Neuronal stem cell (in vitro differentiated cells): ENCODE data around the gene THYN1.

Experiments used
- DNase-seq: peaks from one replicate; pipeline ENCODE4 v3.0.0-alpha.2; 2013; ENCODE audit warnings: low spot score
- H2AFZ ChIP-seq: one replicate; pipeline ENCODE4 v1.6.1; 2013; ENCODE audit warnings: mild to moderate bottlenecking, low read length, inconsistent platforms
- H2AK5ac ChIP-seq: 2 replicates; pipeline ENCODE4 v1.6.1; 2013; ENCODE audit warnings: low read depth, mild to moderate bottlenecking, inconsistent platforms, low read length, moderate library complexity, mixed read lengths
- H2BK120ac ChIP-seq: 2 replicates; pipeline ENCODE4 v1.6.1; 2013; ENCODE audit warnings: low read depth, mild to moderate bottlenecking, inconsistent platforms, low read length, moderate library complexity, mixed read lengths
- H2BK12ac ChIP-seq: one replicate; pipeline ENCODE4 v1.6.1; 2013; ENCODE audit warnings: low read length, inconsistent platforms
- H2BK15ac ChIP-seq: 2 replicates; pipeline ENCODE4 v1.6.1; 2013; ENCODE audit warnings: mild to moderate bottlenecking, low read length, inconsistent platforms, mixed read lengths
- H2BK5ac ChIP-seq: one replicate; pipeline ENCODE4 v1.6.1; 2013; ENCODE audit warnings: inconsistent platforms, mild to moderate bottlenecking, low read length, moderate library complexity
- H3K14ac ChIP-seq: one replicate; pipeline ENCODE4 v1.6.1; 2013; ENCODE audit warnings: low read length, inconsistent platforms
- H3K18ac ChIP-seq: 2 replicates; pipeline ENCODE4 v1.6.1; 2013; ENCODE audit warnings: low read length, inconsistent platforms
- H3K23ac ChIP-seq: 2 replicates; pipeline ENCODE4 v1.6.1; 2013; ENCODE audit warnings: low read depth, mild to moderate bottlenecking, mixed read lengths, low read length, inconsistent platforms; ENCODE audit not compliant: poor library complexity
- H3K27ac ChIP-seq: replicated peaks from 3 replicates; pipeline ENCODE4 v1.5.1; 2013; ENCODE audit warnings: low read length, inconsistent platforms
- H3K27me3 ChIP-seq, 3 experiments: 2 replicates each; pipeline ENCODE4 v1.6.1; 2013; ENCODE audit warnings: low read length in 3 of 3, mild to moderate bottlenecking in 2 of 3, inconsistent platforms in 1 of 3, low read depth in 1 of 3, mixed read lengths in 1 of 3, moderate library complexity in 1 of 3; ENCODE audit not compliant: control insufficient read depth in 3 of 3, insufficient read depth in 3 of 3
- H3K36me3 ChIP-seq, 2 donors: replicated peaks in 1 of 2; 2 replicates each; pipeline ENCODE4 v1.6.1; 2013; ENCODE audit warnings: low read length in 2 of 2; ENCODE audit not compliant: control insufficient read depth in 2 of 2, insufficient read depth in 2 of 2
- H3K4ac ChIP-seq: 2 replicates; pipeline ENCODE4 v1.6.1; 2013; ENCODE audit warnings: inconsistent platforms, mild to moderate bottlenecking, low read length, moderate library complexity
- H3K4me1 ChIP-seq, 2 donors: 1 replicate in 1 of 2; 2 replicates in 1 of 2; pipeline ENCODE4 v1.6.1; 2013; ENCODE audit warnings: low read length in 2 of 2, low read depth in 1 of 2; ENCODE audit not compliant: control insufficient read depth in 2 of 2, insufficient read depth in 1 of 2
- H3K4me2 ChIP-seq: one replicate; pipeline ENCODE4 v1.6.1; 2013; ENCODE audit warnings: mild to moderate bottlenecking, low read length, inconsistent platforms; ENCODE audit not compliant: insufficient read depth, poor library complexity, severe bottlenecking
- H3K4me3 ChIP-seq, 2 donors: 2 replicates each; pipeline ENCODE4 v1.5.1; 2013; ENCODE audit warnings: low read length in 2 of 2, mild to moderate bottlenecking in 2 of 2, inconsistent platforms in 1 of 2, moderate library complexity in 1 of 2
- H3K79me1 ChIP-seq: one replicate; pipeline ENCODE4 v1.6.1; 2013; ENCODE audit warnings: low read depth, mild to moderate bottlenecking, inconsistent platforms, low read length, moderate library complexity
- H3K9ac ChIP-seq: one replicate; pipeline ENCODE4 v1.6.1; 2013; ENCODE audit warnings: mild to moderate bottlenecking, low read depth, low read length, inconsistent platforms; ENCODE audit not compliant: poor library complexity
- H3K9me3 ChIP-seq, 2 donors: replicated peaks in 1 of 2; 2 replicates each; pipeline versions ENCODE3 to v1.6.1; 2013; ENCODE audit warnings: low read length in 2 of 2, mild to moderate bottlenecking in 2 of 2, inconsistent platforms in 1 of 2, low read depth in 1 of 2, mixed read lengths in 1 of 2, moderate library complexity in 1 of 2; ENCODE audit not compliant: control insufficient read depth in 2 of 2, insufficient read depth in 1 of 2
- H4K8ac ChIP-seq: one replicate; pipeline ENCODE4 v1.6.1; 2013; ENCODE audit warnings: low read depth, mild to moderate bottlenecking, inconsistent platforms, low read length, moderate library complexity
- H4K91ac ChIP-seq: one replicate; pipeline ENCODE4 v1.6.1; 2013; ENCODE audit warnings: low read length, low read depth, mild to moderate bottlenecking, inconsistent platforms; ENCODE audit not compliant: poor library complexity
- WGBS, 2 donors: extraction: QIAGEN DNeasy Blood & Tissue Kit; methylation state at CpG; one replicate each; pipeline ENCODE4 v1.1.7; 2013; ENCODE audit warnings: missing lambda C conversion rate in 2 of 2, mixed read lengths in 1 of 2; ENCODE audit not compliant: insufficient read length in 2 of 2, insufficient replicate concordance in 1 of 2; ENCODE audit errors: extremely low coverage in 2 of 2; 5-methylcytosine and 5-hydroxymethylcytosine counted together

The THYN1 gene

DNA sequence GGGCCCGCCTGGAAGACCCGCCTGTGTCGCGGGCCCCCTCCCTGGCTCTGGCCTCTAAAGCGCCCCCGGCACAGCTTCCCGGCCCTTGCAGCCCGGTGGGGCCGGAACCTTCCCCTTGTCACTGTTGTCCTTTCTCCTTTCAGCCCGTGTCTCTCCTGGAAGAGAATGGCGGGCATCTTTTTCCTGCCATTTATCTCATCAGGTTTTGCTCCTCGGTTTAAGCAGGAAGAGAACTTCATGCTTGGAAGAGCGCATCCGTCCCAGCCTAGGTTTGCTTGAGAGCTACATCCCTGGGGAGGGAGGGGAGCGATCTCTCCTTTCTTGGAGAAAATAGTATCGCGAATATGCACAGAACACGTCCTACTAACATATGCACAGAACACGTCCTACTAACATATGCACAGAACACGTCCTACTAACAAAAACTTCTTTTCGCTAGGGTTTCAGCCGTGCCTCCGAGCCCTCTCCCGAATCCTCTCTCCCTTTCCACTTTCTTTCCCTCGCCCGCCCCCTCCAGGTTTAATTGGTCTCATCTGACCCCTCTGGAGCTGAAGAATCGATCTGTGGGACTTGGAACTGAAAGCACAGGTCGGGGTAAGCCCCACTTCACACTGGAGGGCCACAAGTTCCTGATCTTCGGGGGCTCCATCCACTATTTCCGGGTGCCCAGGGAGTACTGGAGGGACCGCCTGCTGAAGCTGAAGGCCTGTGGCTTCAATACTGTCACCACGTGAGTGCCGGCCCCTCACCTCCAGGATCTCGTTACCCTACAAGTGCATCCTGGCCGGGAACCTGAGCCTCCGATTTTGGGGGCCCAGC, 24.2 kb upstream of the THYN1 start:
- Histone ChIP-seq H3K18ac (peak overlapping the region; percentile 67), H3K4me1 (peaks cover 2 to 21% of the 10 kb centered on the region in 2 donors), H3K36me3 (no peaks in the 10 kb centered on the region), H3K9me3 (peaks cover 2 to 15% of the 10 kb centered on the region in 2 donors), H4K8ac (no peak overlapping the region), H3K79me1 (no peaks in the 10 kb centered on the region), H2AFZ (peak overlapping the region; percentile 89), H3K4ac (no peak overlapping the region), H3K9ac (peak overlapping the region; percentile 54), H2BK15ac (no peak overlapping the region), H3K27me3 (peaks cover 25 to 85% (median 54%) of the 10 kb centered on the region in 3 experiments), H2BK120ac (no peak overlapping the region), H3K4me3 (peak overlapping the region in 1 of 2 donors; percentile 74), H3K14ac (no peak overlapping the region), H2BK12ac (no peak overlapping the region), H2BK5ac (no peak overlapping the region), H3K27ac (no peak overlapping the region), H3K23ac (peak overlapping the region; percentile 71), H2AK5ac (no peak overlapping the region), H4K91ac (no peak overlapping the region), H3K4me2 (peak overlapping the region; percentile 96)
- whole genome bisulfite sequencing, 2 donors, result no CpG with 5 or more reads among the region's 36 CpGs
- DNase-seq, result no peak

DNA sequence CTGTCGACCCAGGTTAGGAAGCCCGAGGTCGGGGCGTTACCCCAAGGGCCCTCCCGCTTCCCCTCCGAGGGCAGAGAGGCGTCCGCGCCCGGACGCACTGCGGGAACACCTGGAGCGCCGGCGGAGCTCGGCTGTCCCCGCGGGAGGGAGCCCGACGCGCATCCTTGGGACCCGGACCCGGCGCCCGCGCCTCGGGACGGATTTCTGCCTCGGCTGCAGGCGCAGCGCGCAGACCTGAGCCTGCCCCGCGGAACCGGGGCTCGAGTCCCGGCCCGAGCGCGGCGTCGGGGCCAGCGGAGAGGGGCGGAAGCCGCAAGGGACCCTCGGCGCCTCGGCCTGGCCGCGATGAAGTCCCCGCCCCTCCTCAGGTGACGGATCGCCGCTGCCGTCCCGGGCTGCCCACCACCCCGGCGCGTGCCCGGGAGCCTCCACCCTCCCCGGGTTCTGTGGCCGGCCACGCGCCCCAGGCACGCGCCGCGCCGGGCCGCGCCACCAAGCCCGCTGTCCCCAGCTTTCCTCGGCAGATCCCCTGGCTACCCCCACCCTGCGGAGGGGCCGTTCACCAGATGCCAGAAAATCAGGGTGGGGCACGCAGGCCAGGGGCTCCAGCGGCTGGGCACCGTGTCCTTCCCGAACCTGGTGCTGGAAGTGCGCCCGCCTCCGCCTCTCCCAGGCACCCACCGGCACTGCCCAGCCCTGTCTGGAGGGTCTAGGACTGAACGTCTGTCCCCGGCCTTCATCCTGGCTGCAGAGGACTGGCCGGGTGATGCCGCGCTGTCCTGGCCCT, 23.4 kb upstream of the THYN1 start:
- DNase-seq, result no peak
- H3K27ac ChIP-seq, result no peak overlapping the region
- H3K23ac ChIP-seq, result peak overlapping the region; percentile 71
- H3K4me1 ChIP-seq, result peaks cover 2 to 22% of the 10 kb centered on the region in 2 donors
- H3K18ac ChIP-seq, result peak overlapping the region; percentile 75
- peak overlapping the region; percentile 24 to 74 for H3K4me3 ChIP-seq
- WGBS, 2 donors, result no CpG with 5 or more reads among the region's 88 CpGs
- peak overlapping the region; percentile 89 for H2AFZ ChIP-seq
- no peak overlapping the region for H2BK12ac ChIP-seq
- H3K36me3 ChIP-seq, result no peaks in the 10 kb centered on the region
- no peak overlapping the region for H4K91ac ChIP-seq
- peaks cover 25 to 87% (median 56%) of the 10 kb centered on the region in 3 experiments for H3K27me3 ChIP-seq
- H3K79me1 ChIP-seq, result no peaks in the 10 kb centered on the region
- no peak overlapping the region for H3K14ac ChIP-seq
- no peak overlapping the region for H2BK120ac ChIP-seq
- H3K4ac ChIP-seq, result no peak overlapping the region
- H2AK5ac ChIP-seq, result no peak overlapping the region
- no peak overlapping the region for H2BK15ac ChIP-seq
- H4K8ac ChIP-seq, result no peak overlapping the region
- peak overlapping the region; percentile 54 for H3K9ac ChIP-seq
- peak overlapping the region; percentile 96 for H3K4me2 ChIP-seq
- H3K9me3 ChIP-seq, result peaks cover 2 to 15% of the 10 kb centered on the region in 2 donors
- H2BK5ac ChIP-seq, result no peak overlapping the region

DNA sequence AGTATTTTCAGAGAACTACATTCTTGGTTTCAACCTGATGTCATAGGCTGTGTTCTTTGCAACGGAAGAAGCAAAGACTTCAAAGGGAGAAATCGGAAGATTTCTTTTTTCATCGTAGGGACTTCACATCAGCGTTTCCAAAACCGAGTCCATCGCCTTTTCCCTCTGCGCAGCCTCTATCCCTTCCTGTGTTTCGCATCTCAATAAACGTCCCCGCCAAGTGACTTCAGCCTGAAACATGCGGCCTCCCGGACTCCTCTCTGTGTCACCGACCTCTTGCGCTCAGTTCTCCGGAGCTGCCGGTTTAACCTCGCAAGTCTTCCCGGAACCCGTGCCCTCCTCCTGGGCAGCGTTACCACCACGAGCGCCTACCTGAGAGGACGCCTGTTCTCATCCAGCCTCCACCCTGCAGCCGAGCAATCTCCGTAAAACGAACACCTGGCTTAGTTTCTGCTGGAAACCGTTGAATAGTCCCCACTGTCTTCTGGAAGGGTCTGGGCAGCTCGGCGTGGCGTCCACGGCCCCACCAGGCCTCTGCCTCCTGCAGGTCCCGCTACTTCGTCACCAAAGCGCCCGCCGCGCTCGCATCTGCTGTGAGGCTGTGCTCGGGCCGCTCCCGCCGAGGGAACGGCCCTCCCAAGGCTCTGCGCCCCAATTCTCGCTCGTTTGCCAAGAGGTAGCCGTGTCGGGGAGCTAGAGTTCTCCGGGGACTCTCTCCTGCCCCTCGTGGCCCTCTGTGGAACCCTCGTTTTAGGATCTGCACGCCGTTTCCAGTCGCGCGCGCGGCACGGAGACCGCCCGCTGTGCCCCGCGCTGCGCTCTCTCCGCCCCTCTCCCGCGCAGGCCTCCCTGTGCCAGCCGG, 22.6 kb upstream of the THYN1 start, which contains the start of gene GLB1L3:
Gene GLB1L3 (plus strand): TSS at position 846 of the 862 bp plus-strand sequence. CDS start 362 bp downstream, outside the sequence.
- Histone ChIP-seq H3K23ac (peak within 1 kb of the TSS; percentile 71), H3K4me3 (peak within 1 kb of the TSS; percentile 24 to 74), H3K27me3 (peaks cover 25 to 88% (median 58%) of the 10 kb centered on the region in 3 experiments), H3K14ac (no peak within 1 kb of the TSS), H3K79me1 (no peaks in the 10 kb centered on the region), H3K18ac (peak within 1 kb of the TSS; percentile 75), H2AFZ (peak within 1 kb of the TSS; percentile 89), H4K91ac (no peak within 1 kb of the TSS), H2BK15ac (no peak within 1 kb of the TSS), H3K4me1 (peaks cover 2 to 22% of the 10 kb centered on the region in 2 donors), H3K9me3 (peaks cover 2 to 15% of the 10 kb centered on the region in 2 donors), H3K4me2 (peak within 1 kb of the TSS; percentile 96), H3K36me3 (no peaks in the 10 kb centered on the region), H4K8ac (peak within 1 kb of the TSS; percentile 45), H2AK5ac (peak within 1 kb of the TSS; percentile 0), H3K9ac (peak within 1 kb of the TSS; percentile 54), H2BK120ac (no peak within 1 kb of the TSS), H2BK5ac (no peak within 1 kb of the TSS), H3K27ac (no peak within 1 kb of the TSS), H2BK12ac (no peak within 1 kb of the TSS), H3K4ac (no peak within 1 kb of the TSS)
- DNase-seq, result no peak
- no CpG with 5 or more reads among the region's 68 CpGs for WGBS, 2 donors
